GM19193 (cell line): ENCODE measurements around the gene GAS7.

Experiments
- POLR2A ChIP-seq: IDR thresholded peaks from 4 replicates; pipeline ENCODE4 v1.6.1; 2011; ENCODE audit not compliant: insufficient read depth, insufficient read length; ENCODE audit errors: extremely low read depth

Gene GAS7

DNA sequence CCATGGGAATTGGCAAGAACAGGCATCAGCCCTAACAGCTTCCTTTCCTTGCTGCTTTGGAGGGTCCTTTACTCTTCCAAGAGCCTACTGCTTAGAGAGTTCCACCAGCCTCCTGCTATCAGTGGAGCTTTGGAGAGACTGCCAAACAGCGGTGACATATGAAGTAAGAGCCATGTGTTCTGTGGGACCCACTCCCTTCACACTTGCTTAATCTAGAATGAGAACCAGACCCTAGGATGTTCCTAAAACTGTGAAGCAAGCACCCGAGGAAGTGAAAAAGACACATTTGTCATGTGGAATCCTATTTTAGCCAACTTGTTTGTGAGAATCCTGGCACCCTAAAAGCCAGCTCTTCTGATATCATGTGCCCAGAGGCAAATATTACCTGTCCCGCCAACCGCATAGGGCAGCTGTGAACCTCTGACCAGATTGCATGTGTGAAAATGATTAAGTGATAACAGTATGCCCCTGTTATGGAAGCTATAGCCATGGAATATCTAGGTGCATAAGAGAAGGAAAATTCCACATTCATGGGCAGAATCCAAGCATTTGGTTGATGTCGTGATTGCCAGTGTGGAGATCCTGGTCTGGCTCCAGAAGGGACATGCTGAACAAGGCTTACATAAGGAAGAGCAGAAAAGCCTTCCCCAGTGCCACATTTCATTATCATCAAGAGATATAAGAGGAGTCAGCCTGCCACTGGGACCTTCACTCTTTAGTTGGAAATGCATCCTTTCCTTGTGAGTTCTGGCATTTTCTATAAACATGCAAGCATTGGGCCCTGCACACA, 312.1 kb downstream of the GAS7 start:
- no peak for TF ChIP-seq POLR2A

DNA sequence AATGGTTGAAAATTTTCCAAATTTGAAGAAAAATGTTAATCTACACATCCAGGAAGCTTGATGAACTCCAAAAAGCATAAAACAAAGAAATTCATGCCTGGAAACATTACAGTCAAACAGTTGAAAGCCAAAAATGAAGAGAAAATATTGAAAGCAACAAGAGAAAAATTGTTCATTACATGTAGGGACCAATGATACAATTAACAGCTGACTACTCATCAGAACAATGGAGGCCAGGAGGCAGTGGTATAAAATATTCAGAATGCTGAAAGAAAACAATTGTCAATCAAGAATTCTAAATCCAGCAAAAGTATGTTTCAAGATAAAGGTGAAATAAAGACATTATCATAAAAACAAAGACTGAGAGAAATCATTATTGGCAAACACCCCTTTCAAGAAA, 315.0 kb downstream of the GAS7 start:
- TF ChIP-seq POLR2A = no peak

DNA sequence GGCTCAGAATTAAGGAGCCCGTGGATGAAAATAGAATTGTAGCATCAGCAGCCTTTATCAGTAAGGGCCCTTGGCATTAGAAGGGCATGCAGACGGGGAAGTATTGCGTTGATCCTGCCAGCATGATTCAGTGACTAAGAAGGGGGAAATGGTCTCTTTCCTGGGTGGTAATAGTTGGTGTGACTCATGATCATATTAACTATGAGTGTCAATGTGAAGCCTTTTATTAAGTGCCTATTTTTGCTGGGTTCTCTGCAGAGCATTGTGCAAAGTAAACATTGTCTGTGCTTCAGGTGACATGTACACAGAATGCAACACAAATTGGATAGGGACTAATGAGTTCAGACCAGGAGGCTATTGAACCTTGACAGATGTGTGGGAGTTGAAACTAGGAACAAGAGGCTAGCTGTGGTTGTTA, 317.8 kb downstream of the GAS7 start:
- TF ChIP-seq POLR2A = no peak

DNA sequence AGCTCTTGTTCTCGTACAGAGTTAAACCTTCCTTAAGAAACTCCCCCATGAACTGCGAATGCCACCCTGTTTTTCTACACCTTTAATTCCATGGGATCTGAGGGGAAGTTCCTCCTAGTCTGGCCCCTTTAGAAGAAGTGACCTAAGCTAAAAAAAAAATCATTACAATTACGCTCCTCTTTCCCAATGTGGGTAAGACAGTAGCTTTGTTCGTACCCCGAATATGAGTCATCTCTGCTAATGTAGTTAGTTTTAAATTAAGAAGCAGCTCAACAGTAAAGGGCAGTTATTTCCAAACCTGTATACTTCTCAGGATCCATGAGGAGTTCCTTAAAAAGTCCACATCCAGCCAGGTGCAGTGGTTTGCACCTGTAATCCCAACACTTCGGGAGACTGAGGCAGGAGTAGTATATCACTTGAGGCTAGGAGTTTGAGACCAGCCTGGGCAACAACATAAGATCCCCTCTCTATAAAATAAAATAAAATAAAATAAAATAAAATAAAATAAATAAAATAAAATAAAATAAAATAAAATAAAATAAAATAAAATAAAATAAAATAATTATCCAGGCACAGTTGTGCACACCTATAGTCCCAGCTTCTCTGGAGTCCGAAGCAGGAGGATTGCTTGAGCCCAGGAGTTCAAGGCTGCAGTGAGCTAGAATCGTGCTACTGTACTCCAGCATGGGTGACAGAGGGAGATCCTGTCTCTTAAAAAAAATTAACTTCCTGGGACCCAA, 319.4 kb downstream of the GAS7 start:
- TF ChIP-seq POLR2A = no peak

DNA sequence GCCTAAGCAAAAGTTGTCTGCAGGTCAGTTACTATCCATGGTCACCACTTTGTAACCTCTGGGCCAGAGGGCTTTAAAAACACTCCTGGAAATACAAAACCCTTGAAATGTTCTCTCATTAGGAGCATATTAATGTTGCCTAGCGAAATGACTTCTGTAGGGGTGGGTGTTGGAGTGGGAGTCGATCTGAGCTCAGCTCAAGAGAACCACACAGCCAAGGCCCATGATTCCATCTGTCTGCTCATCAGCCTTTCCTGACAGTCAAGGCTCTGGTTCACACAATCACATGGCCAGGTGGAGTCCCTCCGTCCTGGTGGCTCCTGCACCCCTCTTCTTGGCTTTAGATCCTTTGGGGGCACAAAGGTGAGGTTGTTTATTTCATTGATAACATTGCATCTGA, 320.1 kb downstream of the GAS7 start:
- no peak for TF ChIP-seq POLR2A

DNA sequence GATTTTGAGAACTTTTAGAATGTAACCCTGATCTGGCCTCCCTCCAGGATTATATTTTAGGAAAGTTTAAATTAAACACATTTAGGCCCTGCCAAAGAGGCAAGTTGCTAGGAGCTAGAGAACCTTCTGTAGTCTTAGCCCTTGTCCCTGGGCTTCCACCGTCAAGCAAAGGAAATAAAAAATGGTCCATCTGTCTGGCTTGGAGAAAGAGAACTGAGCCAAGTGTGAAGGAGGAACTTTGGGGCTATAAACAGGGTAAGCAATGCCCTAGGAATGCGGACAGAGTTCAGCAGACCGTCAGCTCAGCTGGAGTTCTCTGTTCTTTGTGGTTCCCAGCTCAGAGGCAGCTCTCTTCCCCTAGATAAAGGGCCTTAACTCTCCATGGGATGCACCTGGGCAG, 323.0 kb downstream of the GAS7 start:
- TF ChIP-seq POLR2A = no peak

DNA sequence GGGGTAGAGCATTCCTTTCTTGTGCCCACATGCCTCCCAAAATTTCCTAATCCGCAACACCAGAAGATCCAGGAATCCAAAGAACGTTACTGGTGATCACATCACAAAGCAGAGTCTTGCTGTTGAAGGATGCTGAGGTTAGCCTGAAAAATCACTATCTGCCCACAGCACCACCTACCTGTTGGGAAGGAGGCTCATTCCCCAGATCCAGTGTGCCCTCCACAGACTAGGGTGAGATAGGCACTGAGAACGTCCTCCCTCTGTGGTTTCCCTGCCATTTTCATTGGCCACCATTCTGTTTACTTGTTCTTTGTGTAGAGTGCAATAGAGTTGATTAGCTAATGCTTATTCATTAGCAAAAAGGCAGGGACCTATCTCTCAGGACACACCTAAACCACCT, 323.7 kb downstream of the GAS7 start:
- no peak for TF ChIP-seq POLR2A

DNA sequence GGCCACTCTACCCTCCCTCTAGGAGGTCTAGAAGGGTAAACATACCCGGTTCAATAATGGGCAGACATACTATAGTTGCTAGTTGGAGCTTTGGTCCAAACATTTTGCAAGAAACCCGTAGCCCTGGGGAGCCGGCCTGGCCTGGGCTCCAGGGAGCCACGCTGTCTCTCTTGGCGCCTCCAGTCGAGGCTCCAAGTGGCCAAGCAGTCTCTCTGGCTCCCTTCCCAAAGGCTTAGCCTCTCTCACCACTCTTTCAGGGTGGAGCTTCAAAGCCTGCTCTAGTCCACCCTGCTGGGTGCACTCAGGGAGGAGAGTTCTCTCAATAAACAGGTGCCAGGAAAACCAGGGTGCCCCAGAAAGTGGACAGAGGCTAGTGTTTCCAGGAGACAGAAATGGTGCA, 325.6 kb downstream of the GAS7 start:
- no peak for TF ChIP-seq POLR2A

DNA sequence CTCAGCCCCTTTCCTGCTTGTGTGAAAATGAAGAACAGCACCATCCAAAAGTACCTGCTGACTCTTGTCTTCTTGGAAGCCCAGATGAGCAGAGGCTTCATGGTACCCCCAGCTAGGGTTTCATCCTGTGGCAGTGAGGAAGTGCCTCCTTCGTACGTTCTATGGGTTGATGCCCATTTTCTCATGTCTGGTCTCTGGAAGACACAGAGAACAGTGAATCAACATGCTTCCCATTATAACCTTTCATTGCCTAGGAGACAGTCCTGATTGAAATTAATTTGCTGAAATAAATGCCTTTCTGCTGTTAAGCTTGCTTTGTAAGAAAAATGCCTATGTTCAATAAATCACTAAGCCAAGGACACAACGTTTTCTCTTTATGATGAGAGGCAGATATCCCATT, 329.9 kb downstream of the GAS7 start:
- TF ChIP-seq POLR2A = no peak

DNA sequence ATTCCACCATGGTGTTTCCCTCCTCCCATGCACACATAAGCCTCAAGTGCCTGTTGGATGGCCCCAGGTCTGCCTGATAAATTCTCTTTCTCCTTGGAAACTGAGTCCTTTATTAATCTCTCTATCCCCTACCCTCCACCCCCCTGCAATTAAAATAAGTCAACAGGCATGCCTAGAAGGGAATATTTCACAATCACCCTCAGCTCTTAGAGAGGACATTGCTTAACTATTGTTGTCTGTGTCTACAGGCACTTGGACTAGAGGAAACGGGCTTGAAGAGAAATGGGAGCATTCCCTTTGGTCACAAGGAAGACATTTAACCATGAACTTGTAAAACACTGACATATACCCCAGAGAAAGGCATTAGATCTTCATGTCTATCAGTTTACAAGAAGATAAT, 332.8 kb downstream of the GAS7 start:
- no peak for TF ChIP-seq POLR2A

DNA sequence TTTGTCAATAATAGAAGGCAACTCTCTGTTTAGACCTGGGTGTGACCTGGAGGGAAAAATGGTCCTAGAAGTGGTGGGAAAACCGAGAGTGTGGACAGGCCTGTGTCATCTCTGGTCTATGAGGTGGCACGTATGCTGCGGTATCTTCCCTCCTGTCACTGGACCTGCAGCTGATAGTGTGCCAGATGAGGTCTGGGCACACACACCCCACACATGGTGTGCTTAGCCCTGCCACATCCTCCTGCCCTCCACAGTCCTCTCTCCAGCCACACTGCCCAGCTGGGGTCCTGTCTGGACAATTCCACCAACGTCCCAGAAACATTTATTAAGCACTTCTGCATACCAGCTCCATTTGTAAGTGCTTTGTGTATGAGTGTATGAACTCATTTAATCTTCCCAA, 335.5 kb downstream of the GAS7 start:
- no peak for TF ChIP-seq POLR2A

DNA sequence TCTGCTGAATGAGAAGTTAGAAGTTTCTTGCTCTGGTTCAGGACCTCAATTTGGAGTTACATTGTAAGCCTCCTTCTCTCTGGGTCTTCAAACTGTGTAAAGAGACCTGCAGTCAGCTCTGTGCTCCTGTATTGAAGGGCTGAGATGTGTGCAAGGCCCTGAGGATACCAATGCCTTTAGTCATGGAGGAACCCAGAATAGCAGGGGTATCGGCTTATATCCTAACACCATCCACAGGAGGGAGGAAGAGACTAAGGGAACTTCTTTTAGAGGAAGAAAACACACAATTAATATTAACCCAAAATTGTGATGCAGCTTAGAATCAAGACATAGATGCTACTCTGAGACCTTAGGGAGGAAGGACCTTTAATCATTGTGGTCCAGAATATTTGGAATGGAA, 336.2 kb downstream of the GAS7 start:
- TF ChIP-seq POLR2A = no peak

DNA sequence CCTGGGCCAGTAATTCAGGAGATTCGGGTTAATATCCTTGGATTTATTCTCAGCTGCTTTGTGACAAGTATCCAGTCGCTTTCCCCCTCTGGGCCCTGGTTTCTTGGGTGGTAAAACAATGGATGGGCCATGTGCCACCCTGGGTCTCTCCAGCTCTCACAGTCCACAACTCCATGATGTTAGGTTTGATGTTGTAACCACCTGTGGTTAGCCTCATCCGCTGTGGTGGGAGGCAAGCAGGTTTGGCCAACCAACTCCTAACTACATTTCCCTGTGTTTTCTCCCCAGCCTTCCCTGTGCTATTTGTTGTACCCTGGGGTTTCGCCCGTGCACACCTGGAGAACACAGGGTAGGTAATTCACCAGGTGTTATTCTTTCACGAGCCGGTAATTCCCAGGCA, 337.6 kb downstream of the GAS7 start:
- no peak for TF ChIP-seq POLR2A
